RKO (cell line): ENCODE results near the gene PRCD.
"Not testable (repeated sequence)": the region's sequence is repeated elsewhere in the genome, so short reads cannot be mapped to it uniquely, and the experiment has no call there.

ENCODE experiments used
- DNase-seq: peaks from one replicate; pipeline ENCODE4 v3.0.0-alpha.2; 2016; ENCODE audit warnings: low spot score

The PRCD gene

DNA sequence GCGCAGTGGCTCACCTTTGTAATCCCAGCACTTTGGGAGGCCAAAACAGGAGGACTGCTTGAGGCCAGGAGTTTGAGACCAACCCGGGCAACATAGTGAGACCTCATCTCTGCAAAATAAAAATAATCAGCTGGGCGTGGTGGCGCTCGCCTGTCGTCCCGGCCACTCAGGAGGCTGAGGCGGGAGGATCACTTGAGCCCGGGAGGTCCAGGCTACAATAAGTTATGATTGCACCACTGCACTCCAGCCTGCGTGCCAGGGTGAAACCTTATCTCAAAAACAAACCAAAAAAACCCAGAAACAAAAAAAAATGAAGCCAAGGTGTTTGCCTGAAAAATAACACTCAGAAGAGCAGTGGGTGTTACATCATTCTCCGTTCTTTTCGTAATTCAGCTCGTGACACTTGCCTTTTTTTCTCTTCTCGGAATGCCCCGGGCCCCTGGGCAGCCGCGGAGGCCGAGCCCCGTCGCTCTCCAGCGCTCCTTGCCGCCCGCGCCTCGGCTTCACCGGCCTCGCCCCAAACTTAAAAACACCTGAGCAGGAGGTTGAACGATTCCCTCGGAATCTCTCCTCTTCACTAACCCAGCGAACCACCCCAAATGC is 17.0 kb downstream of the PRCD start:
- peak; percentile 55 for DNase-seq

DNA sequence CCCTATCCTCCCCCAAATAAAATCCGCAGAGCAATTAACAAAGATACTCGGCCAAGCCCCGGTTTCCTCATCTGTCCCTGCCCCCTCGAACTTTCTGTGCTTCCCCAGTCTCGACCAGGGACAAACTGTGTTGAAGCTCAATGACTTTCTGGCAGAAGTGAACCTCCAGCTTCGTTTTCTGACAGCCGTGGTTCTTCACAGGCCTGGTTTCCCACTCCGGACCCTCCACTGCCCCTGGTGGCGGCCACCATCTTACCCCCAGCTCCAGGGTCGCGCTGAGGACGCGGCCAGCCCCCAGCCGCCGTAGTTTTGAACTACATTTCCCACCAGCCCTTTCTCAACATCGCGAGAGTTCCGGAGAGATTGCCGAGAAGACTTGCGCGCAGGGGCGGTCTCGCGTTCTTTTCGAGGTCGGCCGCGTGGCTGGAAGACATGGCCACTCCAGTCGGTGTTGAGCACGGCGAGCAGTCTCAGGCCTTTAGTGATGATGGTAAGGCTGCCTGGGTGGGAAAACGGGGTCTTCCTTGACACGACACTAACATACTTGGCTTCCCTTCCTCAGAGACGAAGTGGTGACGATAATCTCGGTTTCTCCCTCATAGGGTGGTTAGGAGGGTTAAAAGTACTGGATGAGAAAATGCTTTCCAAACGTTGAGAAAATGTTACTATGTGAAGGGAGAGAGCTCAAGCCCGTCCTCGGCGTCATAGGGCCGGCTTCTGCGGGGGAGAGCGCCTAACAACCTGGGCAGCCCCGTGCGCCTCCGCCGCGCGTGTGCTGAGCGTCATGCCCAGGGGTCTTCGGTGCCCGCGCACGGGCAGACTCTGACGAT is 17.7 kb downstream of the PRCD start:
- peak; percentile 96 for DNase-seq

DNA sequence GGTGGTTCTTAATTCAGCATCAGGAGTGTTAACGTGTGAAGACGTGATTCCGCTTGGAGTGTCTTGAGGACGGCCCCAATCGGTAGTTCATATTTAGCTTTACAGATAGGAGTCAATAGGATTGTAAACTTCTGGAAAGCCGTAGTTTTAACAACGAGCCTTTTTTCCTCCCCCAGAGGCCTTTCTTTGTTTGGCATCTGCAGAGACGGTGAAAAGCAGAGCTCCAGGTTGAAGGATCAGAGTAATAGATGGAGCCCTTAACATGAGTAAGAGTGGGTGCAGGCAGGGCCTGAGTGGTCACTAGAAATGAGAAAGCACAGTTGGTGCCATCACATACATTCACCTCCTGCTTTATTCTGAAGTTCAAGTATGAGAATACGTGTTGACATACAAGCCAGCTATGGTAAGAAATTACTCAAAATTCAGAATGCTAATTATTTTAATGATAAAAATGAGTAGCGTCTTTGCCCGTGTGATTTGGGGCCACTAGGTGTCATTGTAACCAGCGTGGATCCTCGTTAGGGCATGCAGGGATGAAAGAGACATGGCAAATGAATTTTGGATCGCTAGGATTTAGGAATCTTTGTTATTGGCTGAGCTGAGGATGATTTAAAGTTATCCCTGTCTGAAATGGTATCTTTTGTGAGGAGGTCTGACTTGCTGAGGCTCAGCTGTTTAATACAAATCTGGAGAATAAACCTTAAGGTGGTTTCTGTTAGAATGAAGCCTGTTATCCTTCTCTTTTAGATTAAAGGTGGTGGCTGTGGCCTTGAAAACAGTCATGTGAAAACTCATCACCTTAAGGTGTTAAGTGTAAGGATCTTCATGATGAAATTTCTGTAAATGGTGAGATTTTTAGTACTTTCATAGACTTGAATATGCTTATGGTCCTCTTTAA is 18.6 kb downstream of the PRCD start:
- peak; percentile 73 for DNase-seq

DNA sequence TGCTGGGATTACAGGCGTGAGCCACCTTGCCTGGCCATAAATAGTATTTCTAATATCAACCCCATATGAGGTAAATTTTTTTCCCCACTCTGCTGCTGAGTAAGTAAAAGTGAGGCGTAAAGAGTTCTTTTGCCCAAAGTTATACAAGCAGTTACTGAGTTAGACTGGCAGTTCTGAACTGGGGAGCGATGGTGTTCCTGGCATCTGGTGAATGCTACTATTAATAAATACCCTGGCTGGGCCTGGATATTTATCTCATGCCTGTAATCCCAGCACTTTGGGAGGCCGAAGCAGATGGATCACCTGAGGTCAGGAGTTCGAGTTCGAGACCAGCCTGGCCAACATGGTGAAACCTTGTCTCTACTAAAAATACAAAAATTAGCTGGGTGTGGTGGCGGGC is 19.6 kb downstream of the PRCD start:
- not testable (repeated sequence) for DNase-seq

DNA sequence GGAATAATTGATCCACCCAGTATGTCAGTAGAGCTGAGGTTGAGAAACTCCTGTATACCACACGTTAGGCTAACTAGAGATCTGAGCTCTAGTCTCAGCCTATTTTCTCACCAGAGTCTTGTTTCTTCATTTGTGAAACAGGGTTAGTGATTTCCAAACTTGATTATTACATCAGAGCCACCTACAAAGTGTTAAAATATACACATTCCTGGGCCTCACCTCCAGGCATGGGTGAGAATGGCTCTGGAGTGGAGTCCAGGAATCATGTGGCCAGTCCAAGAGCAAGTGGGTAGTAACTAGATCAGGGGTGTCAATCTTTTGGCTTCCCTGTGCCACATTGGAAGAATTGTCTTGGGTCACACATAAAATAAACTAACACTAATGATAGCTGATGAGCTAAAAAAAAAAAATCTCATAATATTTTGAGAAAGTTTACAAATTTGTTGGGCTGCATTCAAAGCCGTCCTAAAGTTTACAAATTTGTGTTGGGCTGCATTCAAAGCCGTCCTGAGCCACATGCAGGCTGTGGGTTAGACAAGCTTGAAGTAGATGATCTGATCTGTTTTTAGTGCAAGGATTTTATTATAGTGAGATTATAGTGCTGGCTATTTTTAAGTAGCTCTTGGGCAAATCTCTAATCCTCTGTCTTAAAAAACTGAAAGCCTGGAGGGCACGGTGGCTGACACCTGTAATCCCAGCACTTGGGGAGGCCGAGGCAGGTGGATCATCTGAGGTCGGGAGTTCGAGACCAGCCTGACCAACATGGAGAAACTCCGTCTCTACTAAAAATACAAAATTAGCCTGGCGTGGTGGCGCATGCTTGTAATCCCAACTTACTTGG is 20.4 kb downstream of the PRCD start:
- peak; percentile 51 for DNase-seq

DNA sequence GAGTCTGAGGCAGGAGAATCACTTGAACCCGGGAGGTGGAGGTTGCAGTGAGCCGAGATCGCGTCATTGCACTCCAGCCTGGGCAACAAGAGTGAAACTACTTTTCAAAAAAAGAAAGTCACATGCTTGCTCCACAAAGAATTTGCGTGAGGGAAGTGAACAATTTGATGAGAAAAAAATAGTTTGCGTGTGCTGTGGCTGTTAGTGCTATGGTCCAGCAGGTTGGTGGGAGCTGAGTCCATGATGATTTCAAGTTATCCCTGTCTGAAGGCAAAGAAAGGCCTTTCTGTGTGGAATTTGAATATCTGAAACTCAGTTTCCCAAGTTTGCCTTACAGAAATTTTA is 21.0 kb downstream of the PRCD start:
- DNase-seq = no peak

DNA sequence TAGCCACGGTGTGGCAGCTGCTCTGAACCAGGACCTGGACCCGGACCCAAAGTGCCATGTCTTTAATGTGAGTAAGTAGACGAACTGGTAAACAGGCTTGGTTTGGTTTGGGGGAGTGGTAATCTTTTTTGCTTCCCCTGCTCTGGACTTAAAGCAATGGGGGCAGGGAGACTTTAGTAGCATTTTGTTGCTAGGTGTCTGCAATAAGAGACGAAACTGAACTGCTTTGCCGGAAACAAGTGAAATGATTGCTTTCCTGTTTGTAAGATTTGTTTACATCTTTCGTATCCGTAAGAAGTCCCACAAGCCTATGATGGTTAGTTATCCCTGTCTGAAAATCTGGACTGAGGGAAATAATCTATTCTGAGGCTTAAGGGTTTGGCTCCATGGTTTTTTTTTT is 21.5 kb downstream of the PRCD start:
- DNase-seq = no peak

DNA sequence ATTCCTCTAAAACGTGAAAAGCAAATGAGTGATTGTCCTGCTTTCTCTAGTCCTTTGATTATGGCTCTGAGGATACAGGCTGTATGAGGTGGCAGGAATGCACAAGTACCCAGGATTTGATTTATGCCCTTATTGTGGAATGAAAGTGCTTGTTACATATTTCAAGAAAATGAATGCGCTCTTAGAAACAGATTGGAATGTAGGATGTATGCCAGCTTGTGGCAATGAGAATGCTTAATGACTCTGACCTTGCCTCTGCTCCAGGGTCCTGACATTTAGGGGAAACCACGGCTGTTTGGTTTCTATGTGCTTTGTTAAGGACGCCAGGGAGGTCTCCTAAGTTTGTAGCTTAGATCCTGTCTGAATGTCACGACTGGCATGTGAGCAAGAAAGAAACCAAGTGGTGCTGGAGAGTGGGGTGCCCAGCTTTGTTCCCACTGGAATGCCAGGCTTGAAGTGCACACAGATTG is 22.0 kb downstream of the PRCD start:
- peak; percentile 77 for DNase-seq

DNA sequence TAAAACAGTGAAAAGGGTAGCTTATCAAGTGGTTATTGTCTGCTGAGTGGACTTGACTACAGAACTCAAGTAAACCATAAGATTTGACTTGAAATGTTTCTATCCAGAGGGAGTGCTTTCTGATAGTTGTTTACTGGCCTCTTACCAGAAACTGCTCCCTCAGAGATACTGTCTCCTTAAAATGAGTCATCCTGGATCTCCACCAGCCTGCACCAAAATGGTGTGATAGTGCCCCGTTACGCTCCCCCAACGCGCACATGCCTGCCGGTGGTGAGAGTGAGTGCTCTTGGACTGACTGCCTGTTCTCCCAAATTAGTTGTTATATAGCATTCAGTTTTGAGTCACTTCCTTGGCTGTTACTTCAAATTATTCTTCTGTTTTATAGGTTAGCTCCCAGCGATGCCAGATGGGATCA is 22.9 kb downstream of the PRCD start:
- peak; percentile 84 for DNase-seq

DNA sequence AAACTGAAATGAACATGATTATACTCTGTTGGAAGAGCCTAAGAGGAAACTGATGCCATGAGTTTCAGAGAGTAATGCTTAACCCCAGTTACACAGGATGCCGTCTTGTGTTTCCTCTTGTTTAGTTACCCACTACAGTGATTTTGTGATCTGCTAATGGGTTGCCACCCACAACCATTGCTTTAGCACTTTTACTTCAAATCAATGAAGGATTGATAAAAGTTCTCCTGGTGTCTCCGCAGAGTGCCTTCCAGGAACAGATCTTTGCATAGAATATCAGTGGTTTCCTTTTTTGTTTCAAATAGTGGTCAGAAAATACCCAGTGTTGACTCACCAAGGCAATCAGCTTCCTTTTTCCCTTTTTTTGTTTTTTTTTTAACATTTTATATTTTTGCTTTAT is 23.5 kb downstream of the PRCD start:
- not testable (repeated sequence) for DNase-seq

DNA sequence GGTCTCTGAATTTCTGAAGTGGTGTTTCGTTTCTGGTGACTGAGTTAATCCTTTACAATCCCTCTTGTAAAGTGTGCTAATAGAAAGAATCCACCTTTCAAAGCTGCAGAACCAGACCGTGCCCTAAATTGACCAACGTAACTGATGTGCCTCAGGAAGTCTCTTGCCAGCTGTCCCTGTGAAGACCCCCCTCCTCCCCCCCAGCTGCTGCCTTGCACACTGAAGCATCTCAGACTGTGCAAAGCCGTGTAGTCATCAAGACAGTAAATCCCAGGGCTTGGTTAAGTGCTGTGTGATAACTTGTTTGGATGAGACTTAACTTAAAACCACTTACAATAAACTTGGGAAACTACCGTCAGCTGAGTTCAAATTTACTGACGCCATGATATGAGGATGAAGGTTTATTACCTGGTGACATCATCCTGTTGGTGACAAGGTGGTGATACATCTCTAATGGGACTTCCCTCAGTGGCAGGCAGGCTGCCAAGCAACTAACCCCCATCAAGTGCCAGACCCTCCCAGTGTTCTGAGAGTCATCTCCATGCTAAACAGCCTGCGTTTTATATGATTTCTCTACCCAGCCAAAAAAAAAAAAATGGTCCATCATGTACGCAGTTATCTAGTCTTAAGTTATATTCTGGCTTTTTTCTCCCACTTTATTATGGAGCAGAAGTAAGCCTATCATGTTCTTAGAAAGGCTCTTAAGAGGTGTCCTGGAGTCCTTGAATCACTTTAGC is 25.3 kb downstream of the PRCD start:
- DNase-seq = peak; percentile 86

DNA sequence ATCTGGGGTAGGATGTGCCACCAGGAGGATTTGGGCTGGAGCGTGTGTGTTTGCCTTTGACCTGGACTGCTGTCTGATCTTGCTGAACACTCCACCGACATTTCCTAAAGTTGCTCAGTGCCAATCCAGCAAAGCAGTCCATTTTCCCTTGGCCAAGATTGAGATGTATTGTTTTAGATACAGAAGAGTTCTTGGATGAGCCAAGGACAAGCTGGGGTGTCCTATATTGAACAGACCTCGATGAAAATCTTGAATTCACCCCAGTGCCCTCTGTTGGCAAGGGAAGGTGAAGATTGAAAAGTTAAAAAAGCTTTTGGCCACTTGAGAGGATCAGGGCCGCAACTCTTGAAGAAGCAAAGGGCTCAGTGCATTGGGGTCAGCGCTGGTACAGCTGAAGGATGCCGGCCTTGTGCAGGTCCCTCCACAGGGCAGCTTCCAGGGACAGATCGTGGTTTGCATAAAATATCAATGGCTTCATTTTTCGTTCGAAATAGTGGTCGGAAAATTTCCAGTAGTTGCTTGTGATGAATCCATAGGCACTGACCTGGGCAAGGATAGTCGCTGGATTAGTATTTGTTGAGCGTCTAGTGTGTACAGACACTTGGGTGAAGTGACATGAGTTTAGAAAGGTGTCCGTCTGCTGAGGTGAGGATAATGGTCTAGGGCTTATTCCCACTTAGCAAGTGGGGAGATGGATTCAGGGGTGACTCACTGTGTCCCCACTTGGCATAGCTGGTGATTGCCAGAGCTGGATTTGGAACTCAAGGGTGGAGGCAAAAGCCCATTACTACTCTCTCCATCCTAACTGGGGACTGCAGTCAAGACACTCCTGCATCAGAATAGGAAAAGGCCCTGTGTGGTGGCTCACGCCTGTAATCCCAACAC is 26.1 kb downstream of the PRCD start:
- DNase-seq = no peak

DNA sequence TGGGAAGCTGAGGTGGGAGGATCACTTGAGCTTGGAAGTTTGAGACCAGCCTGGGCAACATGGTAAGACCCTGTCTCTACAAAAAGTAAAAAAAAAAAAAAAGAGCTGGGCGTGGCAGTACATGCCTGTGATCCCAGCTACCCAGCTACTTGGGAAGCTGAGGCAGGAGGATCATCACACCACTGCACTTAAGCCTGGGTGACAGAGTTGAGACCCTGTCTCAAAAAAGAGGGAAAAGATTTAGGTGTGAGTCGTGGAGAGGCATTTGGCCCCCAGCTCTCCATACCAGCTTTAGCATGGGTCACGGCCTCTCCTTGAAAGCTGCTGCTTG is 26.7 kb downstream of the PRCD start:
- DNase-seq = no peak

DNA sequence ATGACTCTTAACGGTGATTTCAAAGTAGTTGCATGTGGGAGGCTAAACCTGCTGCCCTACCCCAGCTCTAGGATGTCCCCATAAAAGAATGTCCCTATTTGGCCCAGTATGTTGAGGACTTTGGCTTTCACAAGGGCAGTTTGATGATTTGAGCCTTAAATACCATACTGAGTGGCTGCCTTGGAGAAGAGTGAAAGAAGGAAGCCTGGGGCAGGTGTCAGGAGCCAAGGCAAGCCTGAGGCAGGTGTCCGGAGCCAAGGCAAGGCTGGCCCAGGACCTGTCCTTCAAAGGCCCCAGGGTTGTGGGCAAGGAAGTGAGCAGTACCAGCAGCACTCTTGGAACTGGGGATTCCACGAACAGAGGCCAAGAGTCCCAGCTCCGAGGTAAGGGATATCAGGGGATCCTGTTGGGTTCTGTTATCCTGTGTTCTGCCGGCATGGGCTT is 27.2 kb downstream of the PRCD start:
- DNase-seq = no peak

DNA sequence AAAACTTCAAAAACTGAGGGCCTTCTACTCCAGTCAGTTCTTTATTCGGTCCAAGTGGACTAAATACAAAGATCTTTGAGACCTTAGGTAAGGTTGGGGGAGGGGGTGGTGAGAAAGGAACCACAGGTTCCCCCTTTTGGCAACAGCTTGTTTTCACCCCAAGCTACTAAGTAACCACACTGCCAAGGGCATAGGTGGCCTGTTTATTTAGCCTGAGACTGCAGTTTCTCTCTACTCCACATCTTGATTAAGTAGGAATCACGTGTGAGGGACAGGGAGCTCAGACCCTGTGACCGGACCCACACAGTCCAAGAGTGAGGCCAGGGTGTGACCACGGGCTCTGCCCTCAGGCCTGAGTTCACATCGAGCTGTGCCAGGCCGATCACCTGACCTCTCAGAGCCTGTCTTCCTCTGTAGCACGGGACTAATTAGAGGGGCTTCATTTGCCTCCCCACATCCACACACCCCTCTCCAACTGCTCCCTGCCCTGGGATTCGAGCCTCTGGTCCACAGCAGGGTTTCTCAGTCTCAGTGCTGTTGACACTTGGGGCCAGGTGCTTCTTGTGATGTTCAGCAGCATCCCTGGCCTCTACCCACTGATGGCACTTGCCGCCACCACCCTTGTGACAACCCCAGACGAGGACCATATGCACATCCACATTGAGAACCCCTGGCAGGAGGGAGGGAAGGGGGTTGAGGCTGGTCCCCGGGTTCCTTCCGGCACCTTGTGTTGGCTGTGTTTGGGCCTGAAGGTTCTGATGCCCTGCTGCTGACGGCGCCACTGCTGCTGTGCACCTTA is 28.0 kb downstream of the PRCD start:
- no peak for DNase-seq

DNA sequence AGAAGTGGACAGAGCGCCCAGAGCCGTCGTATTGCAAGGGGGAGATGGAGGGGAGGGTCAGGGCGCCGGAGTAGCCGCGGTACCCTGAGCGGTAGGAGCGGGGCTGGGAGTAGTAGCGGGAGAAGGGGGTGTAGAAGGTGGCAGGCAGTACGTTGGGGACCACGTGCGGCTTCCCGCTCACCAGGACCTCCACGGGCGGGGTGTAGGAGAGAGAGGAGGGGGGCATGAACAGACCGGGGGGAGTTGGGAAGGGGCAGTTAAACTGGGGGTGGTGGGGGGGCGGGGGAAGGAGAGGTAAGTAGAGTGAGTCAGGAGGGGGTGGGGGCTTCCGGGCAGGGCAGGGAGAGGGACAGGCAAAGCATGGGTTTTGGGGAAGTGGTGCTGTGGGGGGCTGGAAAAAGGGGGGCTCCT is 29.0 kb downstream of the PRCD start:
- no peak for DNase-seq

DNA sequence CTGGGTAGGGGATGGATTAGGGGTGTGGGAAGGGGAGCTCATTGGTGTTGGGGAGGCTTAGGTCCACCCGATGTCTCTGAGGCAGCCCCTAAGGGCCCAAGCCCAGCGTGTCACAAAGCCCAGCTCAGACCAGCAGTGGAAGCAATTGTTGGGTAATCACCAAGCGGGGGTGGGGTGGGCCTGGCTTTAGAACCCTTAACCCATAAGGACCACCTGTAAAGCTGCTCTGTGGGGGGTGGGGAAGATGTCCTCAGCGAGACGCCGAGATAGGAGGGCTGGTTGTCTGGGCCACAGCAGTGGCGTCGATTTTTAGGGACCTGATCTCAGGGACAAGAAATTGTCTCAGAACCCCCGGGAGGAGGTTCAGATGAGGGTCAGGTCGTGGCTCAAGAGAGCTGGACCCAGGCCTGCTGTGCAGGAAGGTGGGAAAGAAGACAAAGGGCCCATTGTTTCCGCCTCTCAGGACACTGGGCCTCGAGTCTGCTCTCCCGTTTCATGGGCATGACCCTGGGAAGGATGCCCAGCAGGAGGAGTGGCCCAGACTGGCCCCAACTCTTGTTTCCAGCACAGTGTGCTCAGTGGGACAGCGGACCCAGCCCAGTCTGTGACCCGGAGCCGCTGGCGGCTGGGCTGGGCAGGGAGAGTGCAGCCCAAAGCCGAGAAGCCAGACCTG is 29.9 kb downstream of the PRCD start:
- DNase-seq = no peak

DNA sequence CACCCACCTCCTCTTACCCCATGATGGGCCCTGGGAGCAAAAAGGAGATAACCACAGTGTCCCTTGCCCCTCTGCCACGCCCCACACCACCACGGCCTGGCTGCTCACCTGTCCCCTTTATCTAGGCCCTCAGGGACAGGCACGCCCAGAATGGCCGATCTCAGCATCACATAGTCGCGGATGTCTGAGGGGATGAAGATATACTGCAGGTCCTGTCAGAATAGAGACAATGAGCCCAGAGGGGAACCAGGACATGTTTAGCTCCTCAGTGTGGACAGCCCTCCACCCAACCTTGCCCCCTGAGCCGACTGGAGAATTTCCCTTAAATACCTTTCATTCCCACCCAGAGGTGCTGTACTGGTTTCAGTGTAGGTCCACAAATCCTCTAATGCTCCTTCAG is 30.6 kb downstream of the PRCD start:
- DNase-seq = no peak
